ENCODE results near the gene CXCR2.
A peak's percentile ranks its signal among the peaks of the same experiment; 100 is the strongest.

CXCR2 gene

DNA sequence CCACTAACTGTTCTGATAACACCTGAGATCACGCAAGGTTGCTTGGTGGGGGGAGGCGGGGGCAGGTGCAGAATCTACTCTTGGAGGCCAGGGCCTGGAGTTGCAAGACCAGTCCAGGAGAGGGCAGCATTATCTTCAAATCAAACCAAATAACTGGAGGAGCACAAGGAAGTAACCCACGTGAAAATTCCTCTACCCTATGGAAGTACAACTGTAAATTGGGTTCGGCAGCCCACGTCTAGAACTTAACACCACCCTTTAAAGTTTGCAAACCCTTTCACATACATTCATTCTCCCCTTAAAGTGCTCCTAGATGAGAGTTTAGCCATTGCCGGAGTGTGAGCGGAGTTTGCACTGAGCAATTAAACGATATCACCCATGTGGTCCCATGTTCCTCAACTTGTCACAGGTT is 60.5 kb downstream of the CXCR2 start:
- peak; percentile 39 for DNase-seq (ENCODE audit: low spot score)

Data from putamen (tissue), 1 donor.